SU-DHL-6 (cell line): ENCODE measurements around the gene SNAP29.
"Not testable (repeated sequence)": the region's sequence is repeated elsewhere in the genome, so short reads cannot be mapped to it uniquely, and the experiment has no call there.

Source experiments
- H2AFZ ChIP-seq: fragments of 200-600 bp; sonication (generic); 2 replicates; pipeline ENCODE4 v1.6.1; 2014; ENCODE audit warnings: low read depth, mild to moderate bottlenecking, moderate library complexity, mixed read lengths, antibody characterized with exemption, low read length; ENCODE audit not compliant: severe bottlenecking
- H3F3A ChIP-seq: fragments of 200-600 bp; shearing (Covaris generic); 2 replicates; pipeline ENCODE4 v1.6.0; 2016; ENCODE audit warnings: antibody characterized with exemption, mild to moderate bottlenecking; ENCODE audit not compliant: insufficient read depth
- H3K27ac ChIP-seq: fragments of 200-600 bp; sonication (generic); 2 replicates; pipeline ENCODE4 v1.5.1; 2016; ENCODE audit warnings: low read depth, mild to moderate bottlenecking, low read length, moderate library complexity, mixed read lengths
- H3K27me3 ChIP-seq: fragments of 200-600 bp; sonication (generic), shearing (Covaris generic); 2 replicates; pipeline ENCODE4 v1.6.0; 2014; ENCODE audit warnings: mild to moderate bottlenecking, low read length
- H3K36me3 ChIP-seq: fragments of 200-600 bp; sonication (generic); 2 replicates; pipeline ENCODE4 v1.6.1; 2014; ENCODE audit warnings: mild to moderate bottlenecking, low read length, mixed read lengths
- H3K4me2 ChIP-seq: fragments of 300-600, 200-600 bp; shearing (Covaris generic), sonication (generic); 2 replicates; pipeline ENCODE4 v1.6.0; 2014; ENCODE audit warnings: low read length, low read depth, mild to moderate bottlenecking; ENCODE audit not compliant: poor library complexity, severe bottlenecking
- H3K4me3 ChIP-seq: fragments of 200-600 bp; sonication (generic); 2 replicates; pipeline ENCODE4 v1.5.1; 2014; ENCODE audit warnings: antibody characterized with exemption, low read length, mild to moderate bottlenecking, mixed read lengths; ENCODE audit not compliant: insufficient read depth, poor library complexity, severe bottlenecking
- H3K79me2 ChIP-seq: fragments of 200-600 bp; sonication (generic); 2 replicates; pipeline ENCODE4 v1.6.1; 2014; ENCODE audit warnings: mild to moderate bottlenecking, low read length, moderate library complexity; ENCODE audit not compliant: insufficient read depth
- H3K9ac ChIP-seq: fragments of 200-600 bp; sonication (generic); 2 replicates; pipeline ENCODE4 v1.7.0; 2014; ENCODE audit warnings: mild to moderate bottlenecking, low read length
- H3K9me2 ChIP-seq: fragments of 200-600 bp; sonication (generic); replicated peaks from 2 replicates; pipeline ENCODE4 v1.6.1; 2014; ENCODE audit warnings: low read length; ENCODE audit not compliant: insufficient read depth
- H3K9me3 ChIP-seq: fragments of 200-600 bp; sonication (generic); 2 replicates; pipeline ENCODE4 v1.6.1; 2014; ENCODE audit warnings: low read length, mixed read lengths; ENCODE audit not compliant: insufficient read depth
- H4K20me1 ChIP-seq: fragments of 200-600 bp; sonication (generic); 2 replicates; pipeline ENCODE4 v1.6.1; 2014; ENCODE audit warnings: low read depth, mild to moderate bottlenecking, antibody characterized with exemption, low read length, moderate library complexity, mixed read lengths
- EZH2phosphoT487 ChIP-seq: fragments of 200-600 bp; sonication (generic), shearing (Covaris generic); conservative IDR thresholded peaks from 2 replicates; pipeline ENCODE4 v1.6.1; 2018; ENCODE audit warnings: mild to moderate bottlenecking, antibody characterized with exemption, low read length, moderate library complexity, mixed read lengths
- TF ChIP-seq, protein P1 (sequence below): fragments of 200-600 bp; sonication (generic); IDR thresholded peaks from one replicate; pipeline ENCODE4 v1.5.1; 2017; ENCODE audit warnings: antibody characterized with exemption, mild to moderate bottlenecking, low read length, moderate library complexity; ENCODE audit not compliant: insufficient read depth, poor library complexity, severe bottlenecking

The SNAP29 gene

DNA sequence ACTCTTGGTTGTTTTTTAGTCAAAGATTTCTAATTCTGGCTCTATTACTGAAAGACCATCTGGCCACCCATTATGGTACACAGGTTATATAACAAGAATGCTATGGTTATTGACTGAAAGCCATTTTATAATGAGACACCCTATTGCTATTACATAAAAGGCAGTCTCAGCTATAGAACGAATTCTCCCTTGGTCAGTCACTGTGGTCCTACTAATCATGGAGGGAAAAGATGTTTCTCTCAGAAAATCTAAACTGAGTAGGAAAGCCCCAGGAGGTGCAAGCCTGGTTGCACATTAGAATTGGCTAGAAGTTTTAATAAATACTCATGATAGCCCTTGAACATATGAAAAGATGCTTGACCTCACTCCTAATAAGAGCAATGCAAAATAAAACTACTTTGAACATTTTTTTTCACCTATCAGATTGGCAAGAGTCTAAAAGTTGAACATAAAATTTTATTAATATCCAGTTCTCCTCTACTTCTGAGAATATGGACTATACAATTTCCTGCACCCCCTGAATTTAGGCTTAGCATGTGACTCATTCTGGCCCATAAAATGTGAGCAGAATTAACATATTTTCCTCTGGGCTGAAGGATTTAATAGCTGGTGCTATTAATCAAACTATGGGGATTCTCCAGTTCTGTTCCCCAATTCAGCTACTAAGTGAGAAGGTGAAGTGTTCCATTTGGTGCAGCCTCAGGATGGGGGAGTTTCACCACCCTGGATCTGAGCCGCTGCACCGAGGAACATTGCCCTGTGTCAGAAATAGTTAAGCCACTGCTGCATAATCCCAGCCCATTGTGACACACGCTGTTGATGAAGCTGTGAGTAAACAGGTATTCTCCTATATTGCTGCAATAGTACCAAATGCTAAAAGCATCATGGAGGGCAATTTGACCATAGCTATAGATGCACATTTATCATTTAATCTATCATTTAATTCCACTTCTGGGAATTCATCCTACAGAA lies 46.9 kb downstream of the SNAP29 start:
- TF ChIP-seq, protein P1, sequence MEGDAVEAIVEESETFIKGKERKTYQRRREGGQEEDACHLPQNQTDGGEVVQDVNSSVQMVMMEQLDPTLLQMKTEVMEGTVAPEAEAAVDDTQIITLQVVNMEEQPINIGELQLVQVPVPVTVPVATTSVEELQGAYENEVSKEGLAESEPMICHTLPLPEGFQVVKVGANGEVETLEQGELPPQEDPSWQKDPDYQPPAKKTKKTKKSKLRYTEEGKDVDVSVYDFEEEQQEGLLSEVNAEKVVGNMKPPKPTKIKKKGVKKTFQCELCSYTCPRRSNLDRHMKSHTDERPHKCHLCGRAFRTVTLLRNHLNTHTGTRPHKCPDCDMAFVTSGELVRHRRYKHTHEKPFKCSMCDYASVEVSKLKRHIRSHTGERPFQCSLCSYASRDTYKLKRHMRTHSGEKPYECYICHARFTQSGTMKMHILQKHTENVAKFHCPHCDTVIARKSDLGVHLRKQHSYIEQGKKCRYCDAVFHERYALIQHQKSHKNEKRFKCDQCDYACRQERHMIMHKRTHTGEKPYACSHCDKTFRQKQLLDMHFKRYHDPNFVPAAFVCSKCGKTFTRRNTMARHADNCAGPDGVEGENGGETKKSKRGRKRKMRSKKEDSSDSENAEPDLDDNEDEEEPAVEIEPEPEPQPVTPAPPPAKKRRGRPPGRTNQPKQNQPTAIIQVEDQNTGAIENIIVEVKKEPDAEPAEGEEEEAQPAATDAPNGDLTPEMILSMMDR, result no peak
- TF ChIP-seq EZH2phosphoT487, result no peak
- Histone ChIP-seq H4K20me1 (no peaks in the 10 kb centered on the region), H2AFZ (no peak overlapping the region)

DNA sequence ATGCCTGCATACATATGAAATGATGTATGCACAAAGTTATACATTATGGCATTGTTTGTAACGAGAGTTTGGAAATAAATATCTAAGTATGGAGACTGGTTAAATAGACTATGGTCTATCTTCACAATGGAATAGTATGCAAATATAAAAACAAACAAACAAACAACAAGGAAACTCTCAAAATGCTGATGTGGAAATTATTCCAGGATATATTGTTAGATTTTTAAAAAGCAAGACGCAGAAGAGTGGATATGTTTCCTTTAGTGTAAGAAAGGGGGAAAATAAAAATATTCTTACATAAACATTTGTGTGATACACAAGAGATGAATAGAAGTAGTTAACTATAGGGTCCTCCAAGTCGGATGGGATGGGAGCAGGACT lies 47.6 kb downstream of the SNAP29 start:
- H3K9me2 ChIP-seq, result no peaks in the 10 kb centered on the region
- no peaks in the 10 kb centered on the region for H3K36me3 ChIP-seq
- TF ChIP-seq, protein P1, result no peak
- TF ChIP-seq EZH2phosphoT487, result no peak
- no peaks in the 10 kb centered on the region for H3K27me3 ChIP-seq
- no peak overlapping the region for H3K9ac ChIP-seq
- H4K20me1 ChIP-seq, result no peaks in the 10 kb centered on the region
- H3K79me2 ChIP-seq, result no peaks in the 10 kb centered on the region
- no peak overlapping the region for H2AFZ ChIP-seq
- H3F3A ChIP-seq, result no peaks in the 10 kb centered on the region
- H3K4me2 ChIP-seq, result no peak overlapping the region
- H3K27ac ChIP-seq, result no peak overlapping the region
- H3K9me3 ChIP-seq, result no peaks in the 10 kb centered on the region
- no peak overlapping the region for H3K4me3 ChIP-seq

More for the DNA sequence above, 46.9 kb downstream of the SNAP29 start:
- H3F3A ChIP-seq, result no peaks in the 10 kb centered on the region
- H3K27me3 ChIP-seq, result no peaks in the 10 kb centered on the region
- H3K4me2 ChIP-seq, result no peak overlapping the region
- H3K27ac ChIP-seq, result no peak overlapping the region
- H3K9ac ChIP-seq, result no peak overlapping the region
- no peaks in the 10 kb centered on the region for H3K79me2 ChIP-seq
- no peaks in the 10 kb centered on the region for H3K36me3 ChIP-seq
- no peaks in the 10 kb centered on the region for H3K9me2 ChIP-seq
- no peak overlapping the region for H3K4me3 ChIP-seq
- no peaks in the 10 kb centered on the region for H3K9me3 ChIP-seq

DNA sequence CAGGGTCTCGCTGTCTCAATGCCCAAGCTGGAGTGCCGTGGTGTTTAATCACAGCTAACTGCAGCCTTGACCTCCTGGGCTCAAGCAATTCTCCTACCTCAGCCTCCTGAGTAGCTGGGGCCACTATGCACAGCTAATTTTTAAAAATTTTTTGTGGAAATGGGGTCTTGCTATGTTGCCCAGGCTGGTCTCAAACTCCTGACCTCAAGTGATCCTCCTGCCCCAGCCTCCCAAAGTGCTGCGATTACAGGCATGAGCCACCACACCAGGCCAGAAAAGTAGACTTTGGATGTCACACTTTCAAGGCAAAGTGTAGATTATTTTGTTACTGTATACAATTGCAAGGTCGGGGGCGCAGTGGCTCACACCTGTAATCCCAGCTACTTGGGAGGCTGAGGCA lies 49.9 kb downstream of the SNAP29 start:
- not testable (repeated sequence) for H3K79me2 ChIP-seq, H3K9ac ChIP-seq, H3K4me2 ChIP-seq, H4K20me1 ChIP-seq, H3K27me3 ChIP-seq, H3K9me2 ChIP-seq, H3K36me3 ChIP-seq, H2AFZ ChIP-seq, H3K9me3 ChIP-seq, H3F3A ChIP-seq, H3K4me3 ChIP-seq, H3K27ac ChIP-seq
